SK-N-MC (cell line): Measurements from ENCODE around the gene HOXA5.

ENCODE experiments used
- DNase-seq: peaks from one replicate; pipeline ENCODE4 v3.0.0-alpha.2; 2011; ENCODE audit warnings: low read depth, low spot score
- H3K27ac ChIP-seq: fragments of 200-600 bp; sonication (generic); 2 replicates; pipeline ENCODE4 v1.5.1; 2016; ENCODE audit warnings: mixed run types
- H3K36me3 ChIP-seq: fragments of 200-600 bp; sonication (generic); 2 replicates; pipeline ENCODE4 v1.6.1; 2017; ENCODE audit warnings: antibody characterized with exemption, low read length, mixed read lengths; ENCODE audit not compliant: insufficient read depth
- H3K4me3 ChIP-seq: fragments of 200-600 bp; sonication (generic); 2 replicates; pipeline ENCODE4 v1.5.1; 2016
- H3K9ac ChIP-seq: fragments of 200-600 bp; sonication (generic); 2 replicates; pipeline ENCODE4 v1.8.0; 2017; ENCODE audit warnings: mixed run types, mixed read lengths; ENCODE audit not compliant: insufficient read length
- H3K9me3 ChIP-seq: fragments of 200-600 bp; sonication (generic); 2 replicates; pipeline ENCODE4 v1.6.1; 2017; ENCODE audit warnings: low read depth, mild to moderate bottlenecking, antibody characterized with exemption, low read length, moderate library complexity, mixed read lengths
- EZH2 ChIP-seq: fragments of 200-600 bp; sonication (generic); IDR thresholded peaks from one replicate; pipeline ENCODE4 v1.6.1; 2017; ENCODE audit warnings: antibody characterized with exemption
- FOXP2 ChIP-seq: optimal IDR thresholded peaks from 2 replicates; pipeline ENCODE3; 2011; ENCODE audit warnings: mild to moderate bottlenecking, moderate library complexity; ENCODE audit not compliant: insufficient read depth; ENCODE audit errors: extremely low read length, control extremely low read depth
- POLR2AphosphoS5 ChIP-seq: IDR thresholded peaks from 2 replicates; pipeline ENCODE4 v1.6.1; 2012; ENCODE audit warnings: mild to moderate bottlenecking, low read depth, low read length, borderline replicate concordance

The HOXA5 gene

GRCh38 chr7:27173511-27173955 is 30.1 kb upstream of the HOXA5 start:
- H3K27ac ChIP-seq, result no peak overlapping the region
- H3K4me3 ChIP-seq, result peak overlapping the region; percentile 81
- DNase-seq, result no peak
- peak overlapping the region; percentile 77 for H3K9ac ChIP-seq
- TF ChIP-seq EZH2 (no peak), POLR2AphosphoS5 (no peak), FOXP2 (no peak)
- H3K9me3 ChIP-seq, result no peaks in the 10 kb centered on the region
- no peaks in the 10 kb centered on the region for H3K36me3 ChIP-seq

- peak overlapping the region; percentile 81 for H3K4me3 ChIP-seq
- TF ChIP-seq POLR2AphosphoS5 (no peak; the same call in 1 of the 2 replicates), FOXP2 (no peak), EZH2 (no peak)
- H3K27ac ChIP-seq, result no peak overlapping the region
- H3K36me3 ChIP-seq, result no peaks in the 10 kb centered on the region
- H3K9ac ChIP-seq, result peak overlapping the region; percentile 77
- H3K9me3 ChIP-seq, result no peaks in the 10 kb centered on the region
- DNase-seq, result no peak
Observed at GRCh38 chr7:27172823-27173510, 29.5 kb upstream of the HOXA5 start.

DNA sequence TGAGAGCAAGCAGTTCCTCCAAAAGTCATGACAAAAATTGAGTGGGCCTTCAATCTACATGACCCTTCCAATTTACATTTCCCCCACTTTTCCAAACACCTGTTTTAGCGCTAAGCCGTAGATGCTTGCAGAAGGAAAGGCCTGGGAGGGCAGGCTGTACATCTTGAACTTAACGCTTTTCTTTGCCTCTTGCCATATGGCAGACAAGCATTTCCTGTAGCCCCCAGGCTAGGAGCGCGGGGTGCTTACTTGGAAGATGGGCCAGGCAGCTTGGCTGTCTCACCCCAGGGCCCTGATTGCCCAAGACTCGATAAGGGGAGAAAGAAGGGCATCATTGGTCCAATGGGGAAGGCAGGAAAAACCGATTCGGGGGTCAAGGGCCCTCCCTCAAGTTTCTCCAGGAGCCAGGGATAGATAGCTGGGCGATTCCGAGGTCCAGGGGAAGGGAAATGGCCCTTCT is 28.9 kb upstream of the HOXA5 start:
- no peak for TF ChIP-seq POLR2AphosphoS5
- no peak for TF ChIP-seq FOXP2
- TF ChIP-seq EZH2, result no peak
- Histone ChIP-seq H3K27ac (no peak overlapping the region), H3K4me3 (peak overlapping the region; percentile 81), H3K9me3 (no peaks in the 10 kb centered on the region), H3K9ac (peak overlapping the region; percentile 77), H3K36me3 (no peaks in the 10 kb centered on the region)
- DNase-seq, result peak; percentile 12

- no peak overlapping the region for H3K9ac ChIP-seq
- no peak for DNase-seq
- H3K9me3 ChIP-seq, result no peaks in the 10 kb centered on the region
- TF ChIP-seq POLR2AphosphoS5 (no peak), FOXP2 (no peak), EZH2 (no peak)
- no peak overlapping the region for H3K27ac ChIP-seq
- H3K36me3 ChIP-seq, result no peaks in the 10 kb centered on the region
- peak overlapping the region; percentile 81 for H3K4me3 ChIP-seq
Observed at GRCh38 chr7:27171637-27172314, 28.3 kb upstream of the HOXA5 start.

GRCh38 chr7:27171325-27171636 is 27.8 kb upstream of the HOXA5 start:
- no peaks in the 10 kb centered on the region for H3K36me3 ChIP-seq
- TF ChIP-seq EZH2 (no peak), POLR2AphosphoS5 (no peak), FOXP2 (no peak)
- no peaks in the 10 kb centered on the region for H3K9me3 ChIP-seq
- H3K4me3 ChIP-seq, result 0 out of 2 replicates have a peak overlapping the region, but pooled peaks have one; percentile 12
- no peak overlapping the region for H3K9ac ChIP-seq
- no peak for DNase-seq
- H3K27ac ChIP-seq, result no peak overlapping the region

DNA sequence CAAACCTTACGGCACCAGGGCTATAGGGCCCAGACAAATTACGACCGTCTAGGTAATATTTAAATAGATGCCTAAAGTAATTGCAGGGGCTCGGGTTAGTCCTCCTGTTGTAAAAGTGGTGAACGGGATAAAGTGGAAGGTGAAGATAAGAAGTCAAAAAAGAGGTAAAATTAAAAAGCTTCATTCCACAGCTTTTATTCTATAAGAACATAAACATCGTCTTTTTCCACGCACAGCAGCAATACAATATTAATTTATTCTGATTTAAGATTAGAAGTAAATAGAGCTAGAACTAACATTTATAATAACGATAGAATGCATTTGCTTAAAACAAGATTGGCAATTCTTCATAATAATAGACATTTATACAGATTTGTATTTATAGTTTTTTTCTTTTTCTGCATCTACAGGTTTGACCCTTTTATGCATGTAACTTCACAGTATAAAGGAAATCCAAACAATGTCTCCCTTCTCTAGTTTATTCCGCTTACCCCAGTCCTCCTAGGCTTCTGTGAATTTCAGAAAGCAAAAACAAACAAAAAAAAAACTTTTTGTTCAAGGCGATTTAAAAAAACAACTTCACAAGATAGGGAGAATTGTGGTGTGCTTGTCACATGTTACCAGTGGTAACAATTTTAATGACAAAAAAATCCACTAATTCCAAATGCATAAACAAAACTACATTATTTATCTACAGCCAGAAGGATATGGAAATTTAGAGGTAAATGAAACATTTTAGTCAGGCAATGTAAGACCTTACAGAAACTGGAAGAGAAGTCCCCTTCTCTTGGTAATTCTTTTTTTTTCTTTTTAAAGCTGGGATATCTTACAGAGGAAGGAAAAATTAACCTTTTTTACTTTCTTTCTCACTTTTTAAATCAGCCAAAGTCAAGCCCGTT is 27.2 kb upstream of the HOXA5 start:
- no peak for DNase-seq
- TF ChIP-seq POLR2AphosphoS5 (no peak), FOXP2 (no peak), EZH2 (no peak)
- Histone ChIP-seq H3K9ac (no peak overlapping the region), H3K4me3 (0 out of 2 replicates have a peak overlapping the region, but pooled peaks have one; percentile 9), H3K9me3 (no peaks in the 10 kb centered on the region), H3K27ac (no peak overlapping the region), H3K36me3 (no peaks in the 10 kb centered on the region)

- Histone ChIP-seq H3K4me3 (no peak overlapping the region), H3K9ac (no peak overlapping the region), H3K9me3 (no peaks in the 10 kb centered on the region), H3K27ac (no peak overlapping the region), H3K36me3 (no peaks in the 10 kb centered on the region)
- TF ChIP-seq EZH2 (no peak), POLR2AphosphoS5 (no peak), FOXP2 (no peak)
- no peak for DNase-seq
Observed at GRCh38 chr7:27169658-27170425, 26.4 kb upstream of the HOXA5 start.

DNA sequence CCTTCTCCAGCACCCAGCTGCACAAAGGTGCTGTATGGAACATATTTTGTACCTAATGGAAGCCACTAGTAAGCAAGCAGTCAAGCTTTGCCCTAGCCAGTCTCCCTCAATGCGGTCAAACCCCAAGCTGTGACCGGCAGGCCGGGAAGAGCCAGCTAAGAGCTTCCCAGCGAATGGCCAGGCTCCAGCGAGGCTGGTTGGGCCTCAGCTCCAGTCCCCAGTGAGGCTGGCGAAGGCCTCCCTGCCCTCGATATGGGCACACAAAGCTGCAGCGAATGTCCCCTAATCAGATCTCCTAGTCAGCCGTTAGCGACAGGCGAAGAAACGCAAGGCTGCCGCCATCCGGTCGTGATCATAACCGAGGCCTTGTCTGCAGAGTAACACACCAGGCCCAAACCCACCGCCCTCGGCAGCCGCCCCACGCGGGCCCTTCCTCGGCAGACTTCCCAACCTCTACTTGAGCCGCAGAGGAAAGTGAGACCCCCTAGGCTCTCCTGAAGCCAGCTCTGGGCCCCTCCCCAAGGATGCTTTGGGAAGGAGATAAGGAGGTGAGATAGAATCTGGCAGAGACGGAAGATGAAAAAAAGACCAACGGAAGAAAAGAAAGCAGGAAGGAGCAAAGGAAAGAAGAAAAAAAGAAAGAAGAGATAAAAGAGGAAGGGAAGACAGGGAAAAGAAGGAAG is 24.9 kb upstream of the HOXA5 start:
- TF ChIP-seq FOXP2 (no peak), POLR2AphosphoS5 (no peak), EZH2 (no peak)
- Histone ChIP-seq H3K9me3 (no peaks in the 10 kb centered on the region), H3K36me3 (no peaks in the 10 kb centered on the region), H3K27ac (no peak overlapping the region), H3K4me3 (no peak overlapping the region), H3K9ac (no peak overlapping the region)
- DNase-seq, result no peak
